ENCODE data around the gene ZFAND5.

ZFAND5 gene

DNA sequence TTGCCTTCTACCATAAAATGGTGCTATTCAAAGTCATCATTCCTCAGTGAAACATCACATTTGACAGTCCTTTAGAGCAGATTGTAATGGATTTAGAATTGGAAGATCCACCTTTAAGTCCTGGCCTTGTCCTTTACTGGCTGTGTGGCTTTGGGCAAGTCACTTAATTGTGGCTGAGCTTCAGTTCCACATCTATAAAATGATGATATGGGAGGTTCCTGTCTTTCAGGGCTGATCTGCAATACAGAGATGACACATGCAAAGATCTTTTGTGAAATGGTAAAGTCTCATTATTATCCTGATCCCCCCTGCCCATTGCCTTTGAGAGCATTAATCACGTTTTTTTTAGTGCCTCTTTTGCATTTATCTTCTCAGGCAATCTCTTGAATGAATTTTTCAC is 58.2 kb downstream of the ZFAND5 start:
- H3K9me3 Mint-ChIP-seq: no peaks in the 10 kb centered on the region
- no peak overlapping the region for H3K27ac Mint-ChIP-seq (ENCODE audit: low read depth)
- no peak for DNase-seq (ENCODE audit: low spot score in 2 of 2)
- H3K27me3 Mint-ChIP-seq: peaks cover 21% of the 10 kb centered on the region
- no peaks in the 10 kb centered on the region for H3K36me3 Mint-ChIP-seq (ENCODE audit: insufficient read depth)
- no peak for ATAC-seq (replicated peaks; ENCODE audit: extremely low read depth, poor library complexity, severe bottlenecking)
- H3K4me1 Mint-ChIP-seq: no peaks in the 10 kb centered on the region
- no peak overlapping the region for H3K4me3 Mint-ChIP-seq

DNA sequence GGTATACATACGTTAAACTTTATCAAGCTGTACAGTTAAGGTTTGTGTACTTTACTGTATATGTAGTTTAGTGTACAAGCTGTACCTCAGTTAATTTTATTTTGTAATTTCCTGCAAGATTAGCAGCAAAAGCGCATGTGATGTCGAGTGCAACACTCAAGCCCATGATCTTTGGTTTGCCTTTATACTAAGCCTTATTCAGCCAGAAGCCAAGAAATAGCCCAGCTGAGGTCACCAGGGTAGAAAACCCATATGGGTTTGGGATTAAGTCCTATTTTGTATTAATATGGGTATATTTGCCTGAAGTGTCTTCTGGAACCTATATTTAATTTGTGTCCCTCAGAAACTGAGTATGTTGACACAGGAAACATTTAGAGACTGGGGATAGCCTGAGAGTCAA is 59.3 kb downstream of the ZFAND5 start:
- H3K4me1 Mint-ChIP-seq: no peaks in the 10 kb centered on the region
- peaks cover 21% of the 10 kb centered on the region for H3K27me3 Mint-ChIP-seq
- ATAC-seq (replicated peaks; ENCODE audit: extremely low read depth, poor library complexity, severe bottlenecking) (no peak), DNase-seq (ENCODE audit: low spot score in 2 of 2) (no peak)
- no peaks in the 10 kb centered on the region for H3K36me3 Mint-ChIP-seq (ENCODE audit: insufficient read depth)
- H3K27ac Mint-ChIP-seq (ENCODE audit: low read depth): no peak overlapping the region
- H3K9me3 Mint-ChIP-seq: peaks cover 5% of the 10 kb centered on the region
- no peak overlapping the region for H3K4me3 Mint-ChIP-seq

GRCh38 chr9:72305102-72305546 is 59.9 kb downstream of the ZFAND5 start:
- peaks cover 21% of the 10 kb centered on the region for H3K27me3 Mint-ChIP-seq
- no peak for ATAC-seq (replicated peaks; ENCODE audit: extremely low read depth, poor library complexity, severe bottlenecking)
- no peak for DNase-seq (ENCODE audit: low spot score in 2 of 2)
- H3K27ac Mint-ChIP-seq (ENCODE audit: low read depth): no peak overlapping the region
- H3K4me1 Mint-ChIP-seq: no peaks in the 10 kb centered on the region
- H3K9me3 Mint-ChIP-seq: peaks cover 5% of the 10 kb centered on the region
- H3K4me3 Mint-ChIP-seq: no peak overlapping the region
- no peaks in the 10 kb centered on the region for H3K36me3 Mint-ChIP-seq (ENCODE audit: insufficient read depth)

GRCh38 chr9:72304538-72304937 is 60.5 kb downstream of the ZFAND5 start:
- Mint-ChIP-seq H3K36me3 (ENCODE audit: insufficient read depth) (no peaks in the 10 kb centered on the region), H3K4me1 (no peaks in the 10 kb centered on the region), H3K27ac (ENCODE audit: low read depth) (no peak overlapping the region), H3K4me3 (no peak overlapping the region), H3K27me3 (peaks cover 16% of the 10 kb centered on the region), H3K9me3 (peaks cover 5% of the 10 kb centered on the region)
- ATAC-seq (replicated peaks; ENCODE audit: extremely low read depth, poor library complexity, severe bottlenecking): no peak
- no peak for DNase-seq (ENCODE audit: low spot score in 2 of 2)

Measured in central memory CD8-positive, alpha-beta T cell (primary cell).